ENCODE data around the gene RARB.

Gene RARB

DNA sequence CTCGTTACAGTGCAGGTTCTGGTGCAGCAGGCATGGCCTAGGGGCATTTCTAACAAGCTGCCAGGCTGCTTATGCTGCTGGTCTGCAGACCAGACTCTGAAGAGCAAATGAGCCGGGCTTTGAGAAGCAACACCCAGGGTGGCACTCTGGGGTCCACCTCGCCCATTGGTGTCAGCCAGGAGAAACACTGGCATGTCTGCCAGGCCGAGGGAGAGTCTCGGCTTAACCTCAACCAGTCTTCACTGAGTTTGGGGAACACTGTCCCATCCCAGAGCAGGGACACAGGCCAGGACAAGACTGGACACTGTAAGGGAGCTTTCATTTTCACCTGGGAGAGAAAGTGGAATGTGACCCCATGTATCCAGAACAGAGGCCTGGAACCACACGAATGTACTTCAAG, 143.2 kb downstream of the RARB start:
- TF ChIP-seq, protein P1, sequence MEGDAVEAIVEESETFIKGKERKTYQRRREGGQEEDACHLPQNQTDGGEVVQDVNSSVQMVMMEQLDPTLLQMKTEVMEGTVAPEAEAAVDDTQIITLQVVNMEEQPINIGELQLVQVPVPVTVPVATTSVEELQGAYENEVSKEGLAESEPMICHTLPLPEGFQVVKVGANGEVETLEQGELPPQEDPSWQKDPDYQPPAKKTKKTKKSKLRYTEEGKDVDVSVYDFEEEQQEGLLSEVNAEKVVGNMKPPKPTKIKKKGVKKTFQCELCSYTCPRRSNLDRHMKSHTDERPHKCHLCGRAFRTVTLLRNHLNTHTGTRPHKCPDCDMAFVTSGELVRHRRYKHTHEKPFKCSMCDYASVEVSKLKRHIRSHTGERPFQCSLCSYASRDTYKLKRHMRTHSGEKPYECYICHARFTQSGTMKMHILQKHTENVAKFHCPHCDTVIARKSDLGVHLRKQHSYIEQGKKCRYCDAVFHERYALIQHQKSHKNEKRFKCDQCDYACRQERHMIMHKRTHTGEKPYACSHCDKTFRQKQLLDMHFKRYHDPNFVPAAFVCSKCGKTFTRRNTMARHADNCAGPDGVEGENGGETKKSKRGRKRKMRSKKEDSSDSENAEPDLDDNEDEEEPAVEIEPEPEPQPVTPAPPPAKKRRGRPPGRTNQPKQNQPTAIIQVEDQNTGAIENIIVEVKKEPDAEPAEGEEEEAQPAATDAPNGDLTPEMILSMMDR (IDR thresholded peaks at IDR 0.05; ENCODE audit: low read depth, low read length) = no peak
- DNase-seq (ENCODE audit: low read depth, low spot score) = no peak
- in situ Hi-C loops (cut with HindIII; ENCODE audit: low sequenced_read_pairs) = no loop called here
- no peak overlapping the region for H3K4me3 ChIP-seq (ENCODE audit: low read depth, low read length)

DNA sequence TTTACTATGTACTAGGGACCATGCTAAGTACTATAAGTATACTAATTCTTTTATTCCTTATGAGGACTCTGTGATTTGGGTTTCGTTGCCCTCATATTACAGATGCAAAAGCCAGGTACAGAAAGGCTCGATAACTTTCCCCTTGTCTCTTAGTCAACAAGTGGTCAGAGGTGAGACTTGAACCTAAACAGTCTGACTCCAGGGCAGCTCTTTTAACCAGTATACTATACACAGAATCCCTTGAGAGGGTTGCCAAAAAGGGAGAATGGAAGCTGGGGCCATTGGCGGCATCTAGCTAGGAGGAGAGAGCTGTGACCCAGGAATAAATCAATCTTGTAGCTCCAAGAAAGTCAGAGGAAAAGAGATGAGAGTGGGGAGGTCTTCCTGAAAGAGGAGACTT, 144.3 kb downstream of the RARB start:
- in situ Hi-C loops (cut with HindIII; ENCODE audit: low sequenced_read_pairs) = no loop called here
- no peak for DNase-seq (ENCODE audit: low read depth, low spot score)
- H3K4me3 ChIP-seq (ENCODE audit: low read depth, low read length) = no peak overlapping the region
- TF ChIP-seq, protein P1 (IDR thresholded peaks at IDR 0.05; ENCODE audit: low read depth, low read length) = no peak

DNA sequence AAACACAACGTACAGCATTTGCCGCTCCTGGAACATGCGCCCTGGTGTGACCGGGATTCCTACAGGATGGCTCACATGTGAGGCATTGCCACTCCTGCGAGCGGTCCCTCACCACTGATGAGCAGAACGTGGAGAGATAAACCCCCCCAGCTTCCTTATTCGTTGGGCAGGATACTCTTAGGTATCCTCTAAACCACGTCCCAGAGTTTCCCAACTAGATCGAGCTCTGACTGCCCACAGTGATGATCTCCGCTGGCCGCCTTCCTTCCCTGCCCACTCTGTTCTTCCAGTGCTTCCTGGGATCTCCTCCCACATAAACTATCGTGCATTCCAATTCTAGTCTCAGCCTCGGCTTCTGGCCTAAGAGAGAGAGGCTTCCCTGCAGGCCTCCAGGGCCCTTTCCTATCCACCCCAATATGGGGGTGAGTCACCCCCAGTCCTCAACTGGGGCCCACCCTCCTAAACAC, 144.9 kb downstream of the RARB start:
- no peak overlapping the region for H3K4me3 ChIP-seq (ENCODE audit: low read depth, low read length)
- DNase-seq (ENCODE audit: low read depth, low spot score) = peak; percentile 65
- in situ Hi-C loops (cut with HindIII; ENCODE audit: low sequenced_read_pairs) = no loop called here
- TF ChIP-seq, protein P1 (IDR thresholded peaks at IDR 0.05; ENCODE audit: low read depth, low read length) = no peak

DNA sequence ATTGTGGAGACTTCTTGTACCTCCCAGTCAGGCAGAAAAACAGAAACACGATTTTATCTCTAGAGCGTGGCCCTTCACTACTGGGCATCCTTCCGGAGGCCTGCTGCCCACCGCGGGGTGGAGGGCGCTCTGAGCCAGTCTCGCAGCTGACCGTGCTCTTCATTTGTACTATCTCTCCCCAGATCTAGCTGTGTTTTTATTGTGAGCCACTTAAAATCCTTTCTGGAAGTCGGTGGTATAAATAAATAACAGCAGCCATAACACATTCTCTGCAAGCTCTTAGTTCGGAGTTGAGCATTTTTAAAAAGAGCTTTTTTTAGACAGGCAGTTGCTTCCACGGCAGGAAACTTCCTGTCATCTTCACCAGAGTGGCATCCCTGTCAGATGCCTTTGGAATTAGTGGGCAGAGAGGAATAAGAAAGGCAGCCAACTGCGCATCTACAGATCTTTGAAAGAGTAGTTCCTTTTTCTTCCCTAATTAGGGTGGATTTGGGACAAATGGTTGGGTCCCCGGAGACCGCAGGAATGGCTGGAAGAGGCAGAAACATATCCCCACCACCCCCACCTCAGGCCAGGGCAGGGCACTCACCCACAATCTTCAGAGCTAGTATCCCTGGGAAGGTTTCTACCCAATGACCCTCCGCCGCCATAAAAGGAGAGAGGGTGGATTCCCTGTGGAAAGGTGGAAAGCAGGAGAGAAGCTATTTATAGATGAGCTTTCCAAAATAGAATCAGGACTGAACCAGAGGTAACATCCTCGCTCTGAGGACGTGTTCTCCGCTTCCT, 145.5 kb downstream of the RARB start:
- no peak overlapping the region for H3K4me3 ChIP-seq (ENCODE audit: low read depth, low read length)
- in situ Hi-C loops (cut with HindIII; ENCODE audit: low sequenced_read_pairs) = no loop called here
- TF ChIP-seq, protein P1 (IDR thresholded peaks at IDR 0.05; ENCODE audit: low read depth, low read length) = no peak
- peak; percentile 71 for DNase-seq (ENCODE audit: low read depth, low spot score)

DNA sequence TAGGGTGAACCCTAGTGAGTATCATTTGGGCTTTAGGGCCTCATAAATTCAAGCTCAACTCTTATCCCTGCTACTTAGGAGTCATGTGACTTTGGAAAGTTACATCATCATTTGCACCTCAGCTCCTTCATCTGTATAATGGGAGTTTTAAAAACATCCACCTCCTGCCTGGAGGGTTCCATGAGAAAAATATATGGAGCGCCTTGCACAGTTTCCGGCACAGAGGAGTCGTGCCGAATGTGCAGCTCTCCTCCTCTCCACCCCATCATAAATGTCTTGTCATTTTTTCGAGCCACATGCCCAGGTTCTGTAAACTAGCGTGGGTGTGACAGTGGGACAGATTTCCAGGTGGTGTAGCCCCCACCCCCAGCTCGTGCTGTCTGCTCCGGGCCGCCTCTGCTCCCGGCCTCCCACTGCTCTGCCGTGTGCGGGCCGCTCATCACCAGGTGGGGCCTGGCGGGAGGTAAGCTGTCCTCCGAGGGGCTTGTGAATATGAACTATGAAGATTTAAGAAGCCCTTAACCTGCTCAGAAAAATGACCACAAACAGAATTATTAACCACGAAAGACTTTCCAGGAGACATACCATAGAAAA, 146.2 kb downstream of the RARB start:
- no peak for DNase-seq (ENCODE audit: low read depth, low spot score)
- no peak overlapping the region for H3K4me3 ChIP-seq (ENCODE audit: low read depth, low read length)
- TF ChIP-seq, protein P1 (IDR thresholded peaks at IDR 0.05; ENCODE audit: low read depth, low read length) = no peak
- in situ Hi-C loops (cut with HindIII; ENCODE audit: low sequenced_read_pairs) = no loop called here

DNA sequence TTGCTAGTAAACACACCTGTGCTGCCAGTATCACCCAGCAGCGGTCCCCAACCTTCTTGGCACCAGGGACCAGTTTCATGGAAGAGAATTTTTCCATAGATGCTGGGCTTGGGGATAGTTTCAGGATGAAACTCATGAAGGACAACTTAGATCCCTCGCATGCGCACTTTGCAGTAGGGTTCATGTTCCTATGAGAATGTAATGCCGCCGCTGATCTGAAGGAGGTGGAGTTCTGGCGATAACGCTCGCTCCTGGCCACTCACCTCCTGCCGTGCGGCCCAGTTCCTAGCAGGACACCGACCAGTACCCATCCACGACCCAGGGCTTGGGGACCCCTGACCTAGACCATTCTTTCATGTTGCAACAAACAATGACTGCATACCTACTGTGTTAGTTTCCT, 146.9 kb downstream of the RARB start:
- TF ChIP-seq, protein P1 (IDR thresholded peaks at IDR 0.05; ENCODE audit: low read depth, low read length) = no peak
- no peak overlapping the region for H3K4me3 ChIP-seq (ENCODE audit: low read depth, low read length)
- DNase-seq (ENCODE audit: low read depth, low spot score) = no peak
- in situ Hi-C loops (cut with HindIII; ENCODE audit: low sequenced_read_pairs) = no loop called here
